HepG2 (cell line): ENCODE results near the gene ANXA9. TPM values are rescaled to one million over a fixed set of nuclear protein-coding genes. Genes with fewer than 3 reads are reported as not detected.

Experiments
- ATAC-seq: fragments of 200-7000 bp; cut with Tn5 transposase; 3 replicates; pipeline ENCODE4 v1.9.1; 2020; ENCODE audit warnings: mild to moderate bottlenecking, moderate library complexity
- BruUV-seq: library from RNA; stranded (reverse); fragments of 400-500 nt; replicated peaks from 2 replicates; lab custom pipeline; 2021; lab: Mats Ljungman, UMichigan
- CTCF ChIA-PET: fragments of 300-600 bp; formaldehyde crosslinking; extraction: SDS; loops from one replicate; lab custom pipeline; 2021; ENCODE audit warnings: low total read pairs, inconsistent platforms, low intra/inter-chr PET ratio; lab: Yijun Ruan, JAX
- POLR2A ChIA-PET: fragments of 350-600 bp; sonication (Branson Sonifier 250); formaldehyde crosslinking; loops from one replicate; lab custom pipeline; 2020; ENCODE audit warnings: antibody characterized with exemption, inconsistent platforms; lab: Yijun Ruan, JAX
- DNase-seq: peaks from one replicate; pipeline ENCODE4 v3.0.0-alpha.2; 2015; ENCODE audit warnings: low spot score
- FAIRE-seq: peaks from 3 replicates; lab custom pipeline; 2011; peaks lifted over from hg19 to GRCh38; lab: Jason Lieb, UNC
- H2AFZ ChIP-seq: one replicate; pipeline ENCODE4 v1.6.1; 2011; ENCODE audit warnings: low read length, inconsistent platforms
- H3K27ac ChIP-seq: fragments of 300-600 bp; 3 replicates; pipeline ENCODE4 v1.8.0; 2011; ENCODE audit warnings: mixed run types, mild to moderate bottlenecking, mixed read lengths, low read length, inconsistent platforms; ENCODE audit not compliant: insufficient read depth; ENCODE audit errors: extremely low read length
- H3K27me3 ChIP-seq, 2 experiments: fragments of 200-600 bp in 1 of 2; 2 replicates in 1 of 2; 3 replicates in 1 of 2; pipeline versions ENCODE4 v1.6.0 to v1.8.0; 2011; ENCODE audit warnings: low read length in 2 of 2, mild to moderate bottlenecking in 2 of 2, moderate library complexity in 2 of 2, inconsistent platforms in 1 of 2; ENCODE audit not compliant: insufficient read depth in 2 of 2, control insufficient read depth in 1 of 2
- H3K36me3 ChIP-seq, 2 experiments: fragments of 200-600 bp in 1 of 2; replicated peaks in 1 of 2; 2 replicates in 1 of 2; 3 replicates in 1 of 2; pipeline versions ENCODE4 v1.5.1 to v1.8.0; 2011; ENCODE audit warnings: low read length in 2 of 2, inconsistent platforms in 1 of 2; ENCODE audit not compliant: insufficient read depth in 2 of 2, control insufficient read depth in 1 of 2
- H3K4me1 ChIP-seq: 2 replicates; pipeline ENCODE4 v1.5.1; 2012; ENCODE audit warnings: low read length, inconsistent platforms; ENCODE audit not compliant: insufficient read depth
- H3K4me2 ChIP-seq: 2 replicates; pipeline ENCODE4 v1.6.0; 2011; ENCODE audit warnings: low read depth, low read length, inconsistent platforms
- H3K4me3 ChIP-seq, 3 experiments: fragments of 200-600 bp in 1 of 3; sonication (generic), shearing (Covaris generic) in 1 of 3; replicated peaks in 1 of 3; 2 replicates each; pipeline ENCODE4 v1.5.1; 2011 to 2016; ENCODE audit warnings: low read length in 3 of 3, inconsistent platforms in 2 of 3, low read depth in 2 of 3, mild to moderate bottlenecking in 2 of 3, control low read depth in 1 of 3, mixed read lengths in 1 of 3; ENCODE audit not compliant: insufficient read depth in 1 of 3
- H3K79me2 ChIP-seq: one replicate; pipeline ENCODE4 v1.6.1; 2011; ENCODE audit warnings: low read length, inconsistent platforms; ENCODE audit not compliant: insufficient read depth
- H3K9ac ChIP-seq: 2 replicates; pipeline ENCODE4 v1.6.0; 2011; ENCODE audit warnings: mild to moderate bottlenecking, low read depth, low read length, inconsistent platforms; ENCODE audit not compliant: insufficient read depth
- H3K9me3 ChIP-seq: 2 replicates; pipeline ENCODE4 v1.5.1; 2012; ENCODE audit warnings: mild to moderate bottlenecking, low read length
- H4K20me1 ChIP-seq: 2 replicates; pipeline ENCODE4 v1.6.0; 2011; ENCODE audit warnings: inconsistent platforms, mild to moderate bottlenecking, low read length, moderate library complexity; ENCODE audit not compliant: insufficient read depth
- ARID5B ChIP-seq: IDR thresholded peaks from 2 replicates; pipeline ENCODE4 v1.4.0; 2020; ENCODE audit warnings: mild to moderate bottlenecking, missing genetic modification reagents
- CSRNP1 ChIP-seq: sonication (generic); formaldehyde crosslinking; IDR thresholded peaks from 2 replicates; pipeline ENCODE4 v1.8.1; 2023; ENCODE audit warnings: mild to moderate bottlenecking, missing genetic modification reagents
- DNMT1 ChIP-seq: sonication (generic); formaldehyde crosslinking; IDR thresholded peaks from 2 replicates; pipeline ENCODE4 v1.5.1; 2020; ENCODE audit warnings: mild to moderate bottlenecking, missing genetic modification reagents
- DZIP1 ChIP-seq: sonication (generic); formaldehyde crosslinking; IDR thresholded peaks from 2 replicates; pipeline ENCODE4 v1.5.0; 2020; ENCODE audit warnings: mild to moderate bottlenecking, missing genetic modification reagents
- ETV6 ChIP-seq: sonication (generic); formaldehyde crosslinking; conservative IDR thresholded peaks from 2 replicates; pipeline ENCODE4 v1.4.0; 2020; ENCODE audit warnings: missing genetic modification reagents
- MNT ChIP-seq: fragments of 450-650 bp; IDR thresholded peaks from 2 replicates; pipeline ENCODE4 v1.6.1; 2016
- NR1H2 ChIP-seq: sonication (generic); formaldehyde crosslinking; IDR thresholded peaks from 2 replicates; pipeline ENCODE4 v1.8.1; 2022; ENCODE audit warnings: low read depth, missing genetic modification reagents, borderline replicate concordance
- RELA ChIP-seq: sonication (generic); formaldehyde crosslinking; IDR thresholded peaks from 2 replicates; pipeline ENCODE4 v1.4.0; 2020; ENCODE audit warnings: missing genetic modification reagents
- RFX3 ChIP-seq: IDR thresholded peaks from 2 replicates; pipeline ENCODE4 v1.6.1; 2016; ENCODE audit warnings: missing biosample characterization, missing genetic modification reagents
- ZNF317 ChIP-seq: sonication (generic); formaldehyde crosslinking; IDR thresholded peaks from 2 replicates; pipeline ENCODE4 v1.5.0; 2020; ENCODE audit warnings: mild to moderate bottlenecking, missing genetic modification reagents
- ZNF510 ChIP-seq: sonication (generic); formaldehyde crosslinking; IDR thresholded peaks from 2 replicates; pipeline ENCODE4 v1.4.0; 2020; ENCODE audit warnings: low read depth, mild to moderate bottlenecking, missing genetic modification reagents
- ZNF652 ChIP-seq: IDR thresholded peaks from 2 replicates; pipeline ENCODE4 v1.6.1; 2016; ENCODE audit warnings: low read depth, borderline replicate concordance
- ZNF781 ChIP-seq: sonication (generic); formaldehyde crosslinking; IDR thresholded peaks from 2 replicates; pipeline ENCODE4 v1.5.1; 2020; ENCODE audit warnings: borderline replicate concordance, mild to moderate bottlenecking, missing genetic modification reagents; ENCODE audit errors: not compliant biosample characterization
- ZNF792 ChIP-seq: IDR thresholded peaks from 2 replicates; pipeline ENCODE4 v1.6.1; 2016
- ZNF850 ChIP-seq: sonication (generic); formaldehyde crosslinking; conservative IDR thresholded peaks from 2 replicates; pipeline ENCODE4 v1.9.0; 2021; ENCODE audit warnings: mild to moderate bottlenecking, missing genetic modification reagents
- WGBS: methylation state at CpG from one replicate; pipeline ENCODE4 v1.1.6; 2017; ENCODE audit warnings: low lambda C conversion rate; 5-methylcytosine and 5-hydroxymethylcytosine counted together
- in situ Hi-C: cut with HindIII; loops from 2 replicates; pipeline ENCODE4 v1.10.0; 2017; ENCODE audit warnings: low pct_unique_long_range_greater_than_20kb; ENCODE audit not compliant: extremely low pct_ligation_motif_present
- intact Hi-C: fragments of 100-400 bp; cut with micrococcal nuclease; formaldehyde crosslinking; loops from one replicate; pipeline ENCODE4 v1.10.0; 2022; ENCODE audit not compliant: unreplicated experiment
- polyA plus RNA-seq, 8 experiments: library from polyadenylated mRNA; depleted of rRNA in 3 of 8; stranded (reverse) in 7 of 8; unstranded in 1 of 8; fragments of >200 nt; fragmentation: Illumina TruSeq in 4 of 8; extraction: Trizol in 4 of 8; gene quantifications; 2 replicates each; pipeline versions ENCODE4 v1.2.1 to v1.2.3, GENCODE V29; 2011 to 2016; ENCODE audit warnings: low read depth in 4 of 8, missing spikeins in 1 of 8, mixed read lengths in 1 of 8; ENCODE audit not compliant: insufficient read depth in 1 of 8
- total RNA-seq, 5 experiments: library from RNA; depleted of rRNA; stranded (reverse); fragments of >200 nt; fragmentation: Illumina TruSeq; extraction: Trizol; gene quantifications; 2 replicates each; pipeline ENCODE4 v1.2.3, GENCODE V29; 2016; ENCODE audit warnings: low read depth in 1 of 5

Gene ANXA9
- total and polyA plus RNA-seq, 2 of the 13 experiments (the other 11 are each of a cell fraction or from before 2014, with no cell fraction given), result 13.3 to 23.9 TPM

- 76% methylated on average over 6 of the region's 6 CpGs for WGBS
- BruUV-seq, result no TSS peak
- Histone ChIP-seq H2AFZ (no peak overlapping the region), H3K36me3 (peaks cover 9 to 38% of the 10 kb centered on the region in 2 experiments), H3K9ac (no peak overlapping the region), H3K27ac (no peak overlapping the region), H3K79me2 (no peaks in the 10 kb centered on the region), H3K4me2 (no peak overlapping the region), H3K4me3 (no peak overlapping the region), H3K27me3 (no peaks in the 10 kb centered on the region), H3K9me3 (no peaks in the 10 kb centered on the region), H3K4me1 (no peaks in the 10 kb centered on the region), H4K20me1 (no peaks in the 10 kb centered on the region)
- ATAC-seq (peak; percentile 97), DNase-seq (peak; percentile 58), FAIRE-seq (peak; percentile 39)
- intact Hi-C loops, result loop anchor here (1.0 to 2.0 kb wide), 3 partner anchors 24 to 132 kb away; partner anchors contain the start of genes SEMA6C and TNFAIP8L2
- ChIA-PET POLR2A (interaction anchor here (1.0 kb wide), 1 partner anchor 11 kb away, joined by 3 read pairs; no protein-coding TSS in a partner anchor), CTCF (interaction anchor here (1.3 to 2.2 kb wide), 3 partner anchors 11 to 132 kb away, joined by 3 to 10 read pairs (median 5); partner anchors contain the start of gene TNFAIP8L2)
- in situ Hi-C loops, result no loop called here
- TF ChIP-seq DNMT1 (CRISPR knock-in tag) (no peak), ZNF781 (CRISPR knock-in tag) (peak; percentile 25), RFX3 (CRISPR knock-in tag) (no peak), ZNF317 (CRISPR knock-in tag) (no peak), CSRNP1 (CRISPR knock-in tag) (no peak), MNT (no peak), ETV6 (CRISPR knock-in tag) (no peak), NR1H2 (CRISPR knock-in tag) (no peak), ZNF510 (CRISPR knock-in tag) (no peak), RELA (CRISPR knock-in tag) (no peak), ARID5B (CRISPR knock-in tag) (no peak), ZNF652 (CRISPR knock-in tag) (no peak), ZNF792 (no peak), DZIP1 (CRISPR knock-in tag) (no peak), ZNF850 (CRISPR knock-in tag) (no peak)
Measured at GRCh38 chr1:151024540-151025146, 42.6 kb downstream of the ANXA9 start.
